Ovary (tissue), 3 donors: ENCODE data around the gene DNASE2.
A peak's percentile ranks its signal among the peaks of the same experiment; 100 is the strongest.

Source experiments
- EP300 ChIP-seq: sonication (generic); formaldehyde crosslinking; IDR thresholded peaks from one replicate; pipeline ENCODE4 v1.6.1; 2017; ENCODE audit warnings: antibody characterized with exemption
- POLR2A ChIP-seq: fragments of 450-650 bp; IDR thresholded peaks from one replicate; pipeline ENCODE4 v1.6.1; 2017; ENCODE audit warnings: antibody characterized with exemption, mild to moderate bottlenecking, moderate library complexity
- TF ChIP-seq, protein P1 (sequence below), 3 donors: fragments of 450-650 bp in 2 of 3; fragments of 200-600 bp in 1 of 3; IDR thresholded peaks; one replicate each; pipeline versions ENCODE4 v1.5.1 to v1.8.0; 2016 to 2022; ENCODE audit warnings: antibody characterized with exemption in 3 of 3, mild to moderate bottlenecking in 1 of 3
- donor health status: DM: no; HTN: no; CAD: no.

DNA sequence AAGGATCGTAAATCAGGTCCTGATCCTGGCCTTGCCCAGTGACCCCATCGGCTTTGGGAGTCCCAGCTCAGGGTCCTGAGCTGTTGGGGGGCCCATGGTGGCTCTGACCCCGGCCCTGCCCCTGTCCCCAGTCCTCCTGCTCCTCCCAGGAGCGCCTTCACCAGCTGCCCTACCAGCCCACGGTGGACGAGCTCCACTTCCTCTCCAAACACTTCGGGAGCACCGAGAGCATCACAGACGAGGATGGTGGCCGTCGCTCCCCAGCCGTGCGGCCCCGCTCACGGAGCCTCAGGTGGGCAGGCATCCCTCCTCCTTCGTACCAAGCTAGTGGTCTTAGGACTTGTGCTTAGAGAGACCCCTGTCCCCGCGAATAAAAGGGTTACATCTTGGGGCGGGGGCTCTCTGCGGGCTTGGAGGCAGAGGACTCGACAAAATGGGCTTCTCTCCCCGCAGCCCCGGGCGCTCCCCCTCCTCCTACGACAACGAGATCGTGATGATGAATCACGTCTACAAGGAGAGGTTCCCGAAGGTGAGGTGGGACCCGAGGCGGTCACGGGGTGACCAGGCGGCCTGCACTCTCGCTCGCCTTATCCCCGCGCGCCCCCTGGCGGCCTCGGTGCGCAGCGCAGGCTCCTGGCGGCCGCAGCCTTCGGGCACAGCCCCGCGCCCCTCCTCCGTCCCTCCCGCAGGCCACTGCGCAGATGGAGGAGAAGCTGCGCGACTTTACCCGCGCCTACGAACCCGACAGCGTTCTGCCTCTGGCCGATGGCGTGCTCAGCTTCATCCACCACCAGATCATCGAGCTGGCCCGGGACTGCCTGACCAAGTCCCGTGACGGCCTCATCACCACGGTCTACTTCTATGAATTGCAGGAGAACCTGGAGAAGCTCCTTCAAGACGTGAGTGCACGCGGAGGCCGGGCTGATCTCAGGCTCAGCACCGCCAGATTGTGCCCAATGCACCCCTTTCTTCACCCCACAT is 33.8 kb downstream of the DNASE2 start:
- TF ChIP-seq, protein P1, sequence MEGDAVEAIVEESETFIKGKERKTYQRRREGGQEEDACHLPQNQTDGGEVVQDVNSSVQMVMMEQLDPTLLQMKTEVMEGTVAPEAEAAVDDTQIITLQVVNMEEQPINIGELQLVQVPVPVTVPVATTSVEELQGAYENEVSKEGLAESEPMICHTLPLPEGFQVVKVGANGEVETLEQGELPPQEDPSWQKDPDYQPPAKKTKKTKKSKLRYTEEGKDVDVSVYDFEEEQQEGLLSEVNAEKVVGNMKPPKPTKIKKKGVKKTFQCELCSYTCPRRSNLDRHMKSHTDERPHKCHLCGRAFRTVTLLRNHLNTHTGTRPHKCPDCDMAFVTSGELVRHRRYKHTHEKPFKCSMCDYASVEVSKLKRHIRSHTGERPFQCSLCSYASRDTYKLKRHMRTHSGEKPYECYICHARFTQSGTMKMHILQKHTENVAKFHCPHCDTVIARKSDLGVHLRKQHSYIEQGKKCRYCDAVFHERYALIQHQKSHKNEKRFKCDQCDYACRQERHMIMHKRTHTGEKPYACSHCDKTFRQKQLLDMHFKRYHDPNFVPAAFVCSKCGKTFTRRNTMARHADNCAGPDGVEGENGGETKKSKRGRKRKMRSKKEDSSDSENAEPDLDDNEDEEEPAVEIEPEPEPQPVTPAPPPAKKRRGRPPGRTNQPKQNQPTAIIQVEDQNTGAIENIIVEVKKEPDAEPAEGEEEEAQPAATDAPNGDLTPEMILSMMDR (IDR thresholded peaks at IDR 0.05), result peak; percentile 87 to 99 (median 99)
- no peak for TF ChIP-seq POLR2A
- no peak for TF ChIP-seq EP300
